Measurements from ENCODE around the gene NPFFR1. TPM values are rescaled to one million over a fixed set of nuclear protein-coding genes. Genes with fewer than 3 reads are reported as not detected.

Gene NPFFR1
- total RNA-seq, 1 donor from 2014 or later = not detected

- no peak for DNase-seq
- intact Hi-C loops (cut with micrococcal nuclease) = no loop called here
Measured at GRCh38 chr10:70306886-70307520, 23.2 kb upstream of the NPFFR1 start.

DNA sequence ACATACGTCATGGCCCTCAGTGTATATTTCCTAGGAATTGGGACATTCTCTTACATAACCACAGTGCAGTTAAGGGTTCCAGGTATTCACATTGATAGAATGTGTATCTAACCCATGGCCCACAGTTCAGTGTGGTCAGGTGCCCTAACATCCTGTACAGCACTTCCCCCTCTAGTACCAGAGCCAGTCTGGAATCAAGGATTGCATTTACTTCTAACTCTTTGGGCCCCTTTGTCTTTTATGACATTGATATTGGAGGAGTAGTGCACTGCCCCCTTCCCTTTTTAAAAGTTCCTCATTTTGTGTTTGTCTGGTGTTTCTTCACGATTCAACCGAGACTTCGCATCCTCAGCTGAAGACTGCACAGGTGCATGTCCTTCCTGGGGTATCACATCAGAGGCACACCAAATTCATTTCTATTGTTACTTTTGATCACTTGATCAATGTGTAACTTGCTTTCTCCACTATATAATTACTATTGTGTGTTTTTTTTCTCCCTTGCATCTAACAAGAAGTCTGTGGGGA, 22.4 kb upstream of the NPFFR1 start:
- Histone ChIP-seq H3K9me3 (replicated peaks) (no peaks in the 10 kb centered on the region), H3K36me3 (no peaks in the 10 kb centered on the region), H3K27ac (replicated peaks) (no peak overlapping the region), H3K27me3 (ENCODE audit: low read depth) (no peaks in the 10 kb centered on the region), H3K4me3 (no peak overlapping the region), H3K4me1 (peaks cover 12% of the 10 kb centered on the region)
- DNase-seq = no peak
- intact Hi-C loops (cut with micrococcal nuclease) = no loop called here
- TF ChIP-seq, protein P1, sequence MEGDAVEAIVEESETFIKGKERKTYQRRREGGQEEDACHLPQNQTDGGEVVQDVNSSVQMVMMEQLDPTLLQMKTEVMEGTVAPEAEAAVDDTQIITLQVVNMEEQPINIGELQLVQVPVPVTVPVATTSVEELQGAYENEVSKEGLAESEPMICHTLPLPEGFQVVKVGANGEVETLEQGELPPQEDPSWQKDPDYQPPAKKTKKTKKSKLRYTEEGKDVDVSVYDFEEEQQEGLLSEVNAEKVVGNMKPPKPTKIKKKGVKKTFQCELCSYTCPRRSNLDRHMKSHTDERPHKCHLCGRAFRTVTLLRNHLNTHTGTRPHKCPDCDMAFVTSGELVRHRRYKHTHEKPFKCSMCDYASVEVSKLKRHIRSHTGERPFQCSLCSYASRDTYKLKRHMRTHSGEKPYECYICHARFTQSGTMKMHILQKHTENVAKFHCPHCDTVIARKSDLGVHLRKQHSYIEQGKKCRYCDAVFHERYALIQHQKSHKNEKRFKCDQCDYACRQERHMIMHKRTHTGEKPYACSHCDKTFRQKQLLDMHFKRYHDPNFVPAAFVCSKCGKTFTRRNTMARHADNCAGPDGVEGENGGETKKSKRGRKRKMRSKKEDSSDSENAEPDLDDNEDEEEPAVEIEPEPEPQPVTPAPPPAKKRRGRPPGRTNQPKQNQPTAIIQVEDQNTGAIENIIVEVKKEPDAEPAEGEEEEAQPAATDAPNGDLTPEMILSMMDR (IDR thresholded peaks at IDR 0.05; ENCODE audit: borderline replicate concordance) = no peak

More at GRCh38 chr10:70306886-70307520, 23.2 kb upstream of the NPFFR1 start:
- TF ChIP-seq, protein P1 (IDR thresholded peaks at IDR 0.05; ENCODE audit: borderline replicate concordance) = no peak
- Histone ChIP-seq H3K4me3 (no peak overlapping the region), H3K36me3 (no peaks in the 10 kb centered on the region), H3K4me1 (peaks cover 12% of the 10 kb centered on the region), H3K27me3 (ENCODE audit: low read depth) (no peaks in the 10 kb centered on the region), H3K27ac (replicated peaks) (no peak overlapping the region), H3K9me3 (replicated peaks) (no peaks in the 10 kb centered on the region)

- H3K36me3 ChIP-seq = peaks cover 5% of the 10 kb centered on the region
- peaks cover 12% of the 10 kb centered on the region for H3K4me1 ChIP-seq
- no peak overlapping the region for H3K4me3 ChIP-seq
- H3K27ac ChIP-seq (replicated peaks) = no peak overlapping the region
- DNase-seq = no peak
- H3K9me3 ChIP-seq (replicated peaks) = no peaks in the 10 kb centered on the region
- intact Hi-C loops (cut with micrococcal nuclease) = no loop called here
- TF ChIP-seq, protein P1 (IDR thresholded peaks at IDR 0.05; ENCODE audit: borderline replicate concordance) = no peak
- H3K27me3 ChIP-seq (ENCODE audit: low read depth) = no peaks in the 10 kb centered on the region
Measured at GRCh38 chr10:70303730-70304129, 19.9 kb upstream of the NPFFR1 start.

GRCh38 chr10:70302292-70302691, 18.5 kb upstream of the NPFFR1 start:
- H3K27me3 ChIP-seq (ENCODE audit: low read depth) = no peaks in the 10 kb centered on the region
- no peaks in the 10 kb centered on the region for H3K9me3 ChIP-seq (replicated peaks)
- intact Hi-C loops (cut with micrococcal nuclease) = no loop called here
- H3K4me1 ChIP-seq = peaks cover 8% of the 10 kb centered on the region
- no peak for DNase-seq
- peaks cover 5% of the 10 kb centered on the region for H3K36me3 ChIP-seq
- TF ChIP-seq, protein P1 (IDR thresholded peaks at IDR 0.05; ENCODE audit: borderline replicate concordance) = no peak
- H3K27ac ChIP-seq (replicated peaks) = peak overlapping the region; percentile 78
- no peak overlapping the region for H3K4me3 ChIP-seq

- Histone ChIP-seq H3K9me3 (replicated peaks) (no peaks in the 10 kb centered on the region), H3K27ac (replicated peaks) (peak overlapping the region; percentile 78), H3K36me3 (peaks cover 5% of the 10 kb centered on the region), H3K4me1 (peaks cover 15% of the 10 kb centered on the region), H3K4me3 (no peak overlapping the region), H3K27me3 (ENCODE audit: low read depth) (no peaks in the 10 kb centered on the region)
- intact Hi-C loops (cut with micrococcal nuclease) = no loop called here
- TF ChIP-seq, protein P1 (IDR thresholded peaks at IDR 0.05; ENCODE audit: borderline replicate concordance) = no peak
- DNase-seq = no peak
Measured at GRCh38 chr10:70300908-70301597, 17.2 kb upstream of the NPFFR1 start.

Measured in left ventricle myocardium inferior (tissue), 1 donor.